K562 (cell line): Measurements from ENCODE around the gene HSD17B12. TPM values are rescaled to one million over a fixed set of nuclear protein-coding genes. Genes with fewer than 3 reads are reported as not detected.
A peak's percentile ranks its signal among the peaks of the same experiment; 100 is the strongest.

Source experiments
- CAMTA2 ChIP-seq: fragments of 250-450 bp; sonication (Bioruptor Pico); conservative IDR thresholded peaks from 2 replicates; pipeline ENCODE4 v1.5.1; 2022
- CCAR2 ChIP-seq: fragments of 200-400 bp; formaldehyde crosslinking; IDR thresholded peaks from 2 replicates; pipeline ENCODE4 v1.6.1; 2017; ENCODE audit warnings: mild to moderate bottlenecking, low read depth, low read length
- CEBPG ChIP-seq, 3 experiments: fragments of 200-800 bp in 1 of 3; sonication (Bioruptor generic) in 1 of 3; sonication (generic) in 1 of 3; formaldehyde crosslinking in 1 of 3; IDR thresholded peaks in 2 of 3; conservative IDR thresholded peaks in 1 of 3; 2 replicates each; pipeline versions ENCODE4 v1.6.1 to v1.8.0; 2016 to 2022; ENCODE audit warnings: missing compliant biosample characterization in 2 of 3, missing genetic modification characterization in 2 of 3, mild to moderate bottlenecking in 1 of 3, missing genetic modification reagents in 1 of 3
- GABPB1 ChIP-seq: sonication (generic); formaldehyde crosslinking; IDR thresholded peaks from 2 replicates; pipeline ENCODE4 v1.8.0; 2022; ENCODE audit warnings: mild to moderate bottlenecking, missing genetic modification reagents
- GATAD2B ChIP-seq: fragments of 450-650 bp; IDR thresholded peaks from 2 replicates; pipeline ENCODE4 v1.6.1; 2017; ENCODE audit warnings: mild to moderate bottlenecking, borderline replicate concordance
- IRF2 ChIP-seq: sonication (generic); formaldehyde crosslinking; IDR thresholded peaks from 2 replicates; pipeline ENCODE4 v1.8.1; 2022; ENCODE audit warnings: mild to moderate bottlenecking, missing genetic modification reagents
- MEF2A ChIP-seq: IDR thresholded peaks from 2 replicates; pipeline ENCODE4 v1.6.1; 2011; ENCODE audit warnings: low read depth, mild to moderate bottlenecking, low read length, moderate library complexity; ENCODE audit not compliant: control insufficient read depth
- NR3C1 ChIP-seq: sonication (generic); formaldehyde crosslinking; IDR thresholded peaks from 2 replicates; pipeline ENCODE4 v1.8.1; 2022; ENCODE audit warnings: missing genetic modification reagents
- POLR2AphosphoS2 ChIP-seq: IDR thresholded peaks from 2 replicates; pipeline ENCODE4 v1.6.1; 2012; ENCODE audit warnings: low read length, improper control_type of control experiment
- ZFP1 ChIP-seq: fragments of 450-650 bp; formaldehyde crosslinking; IDR thresholded peaks from 2 replicates; pipeline ENCODE4 v1.4.0; 2020; ENCODE audit warnings: mild to moderate bottlenecking, mixed read lengths
- ZFP36 ChIP-seq: fragments of 150-350 bp; IDR thresholded peaks from 2 replicates; pipeline ENCODE4 v1.6.1; 2018; ENCODE audit warnings: low read length, low read depth; ENCODE audit not compliant: partially characterized antibody
- ZNF175 ChIP-seq: fragments of 200-800 bp; sonication (Bioruptor generic); IDR thresholded peaks from 2 replicates; pipeline ENCODE4 v1.6.1; 2016; ENCODE audit warnings: low read depth, mild to moderate bottlenecking, missing genetic modification characterization, missing compliant biosample characterization
- ZNF431 ChIP-seq: sonication (generic); formaldehyde crosslinking; IDR thresholded peaks from 2 replicates; pipeline ENCODE4 v1.8.0; 2022; ENCODE audit warnings: mild to moderate bottlenecking, missing genetic modification reagents
- ZNF764 ChIP-seq: fragments of 250-450 bp; sonication (Bioruptor Pico); IDR thresholded peaks from 2 replicates; pipeline ENCODE4 v1.4.0; 2020; ENCODE audit warnings: low read depth, mild to moderate bottlenecking, moderate library complexity
- ZSCAN32 ChIP-seq: fragments of 450-650 bp; formaldehyde crosslinking; IDR thresholded peaks from 2 replicates; pipeline ENCODE4 v1.4.0; 2020; ENCODE audit warnings: mild to moderate bottlenecking, moderate library complexity
- polyA plus RNA-seq, 8 experiments: library from polyadenylated mRNA; depleted of rRNA in 4 of 8; stranded (reverse) in 5 of 8; unstranded in 3 of 8; fragments of >200 nt; fragmentation: Nextera tagmentation in 2 of 8; fragmentation: Illumina TruSeq in 1 of 8; extraction: Ambion mirVana in 2 of 8; extraction: Trizol in 1 of 8; gene quantifications; 2 replicates each; pipeline versions ENCODE4 v1.2.1 to v1.2.3, GENCODE V29; 2011 to 2014; ENCODE audit warnings: inconsistent platforms in 1 of 8, missing spikeins in 1 of 8
- total RNA-seq, 7 experiments: library from RNA; depleted of rRNA in 6 of 7; stranded (reverse); fragments of >200 nt in 6 of 7; fragmentation: Illumina TruSeq in 2 of 7; extraction: Trizol in 2 of 7; gene quantifications; 2 replicates each; pipeline versions ENCODE4 v1.2.1 to v1.2.3, GENCODE V29; 2011 to 2021; ENCODE audit warnings: low replicate concordance in 1 of 7
- TF ChIP-seq, protein P1 (sequence below): fragments of 450-650 bp; IDR thresholded peaks from 2 replicates; pipeline ENCODE4 v1.6.1; 2016; ENCODE audit warnings: borderline replicate concordance
- TF ChIP-seq, protein P2 (sequence below), 2 experiments: IDR thresholded peaks; 2 replicates each; pipeline ENCODE4 v1.6.1; 2011; ENCODE audit warnings: borderline replicate concordance in 1 of 2, control low read depth in 1 of 2, low read depth in 1 of 2, low read length in 1 of 2, mild to moderate bottlenecking in 1 of 2, mixed read lengths in 1 of 2, moderate library complexity in 1 of 2; ENCODE audit not compliant: insufficient read depth in 1 of 2, insufficient read length in 1 of 2, poor library complexity in 1 of 2, severe bottlenecking in 1 of 2; ENCODE audit errors: extremely low read depth in 1 of 2
- TF ChIP-seq, protein P3 (sequence below): fragments of 450-650 bp; conservative IDR thresholded peaks from 2 replicates; pipeline ENCODE4 v1.6.1; 2016; ENCODE audit warnings: missing genetic modification characterization, low read depth, mild to moderate bottlenecking, missing compliant biosample characterization, moderate library complexity
- TF ChIP-seq, protein P4 (sequence below): fragments of 250-450 bp; sonication (Bioruptor Pico); IDR thresholded peaks from 2 replicates; pipeline ENCODE4 v1.4.0; 2020; ENCODE audit warnings: mild to moderate bottlenecking, moderate library complexity, borderline replicate concordance
- TF ChIP-seq, protein P5 (sequence below): sonication (generic); formaldehyde crosslinking; IDR thresholded peaks from 2 replicates; pipeline ENCODE4 v1.8.1; 2022; ENCODE audit warnings: missing genetic modification reagents

HSD17B12 gene
- total and polyA plus RNA-seq, 9 of the 15 experiments (the other 6 are each of a cell fraction or from before 2014, with no cell fraction given), result 9.1 to 34.5 (median 23.3) TPM

DNA sequence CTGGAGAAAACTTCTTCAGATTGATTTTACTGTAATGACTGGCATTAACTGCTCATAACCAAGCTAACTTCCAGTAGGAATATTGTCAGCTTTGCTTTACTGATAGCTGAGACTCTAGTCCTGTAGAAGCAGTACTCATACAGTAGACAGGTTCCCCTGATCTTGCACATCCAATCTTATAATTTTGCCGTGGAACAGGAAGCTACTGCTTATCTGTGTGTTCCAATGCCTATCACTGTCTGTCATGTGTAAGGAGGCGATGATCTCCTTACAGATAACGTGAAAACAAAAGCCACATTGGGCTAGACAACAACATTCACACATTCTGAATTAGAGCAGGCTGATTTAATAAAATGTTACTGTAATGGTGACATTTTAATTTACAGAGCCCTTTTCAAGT lies 13.2 kb downstream of the HSD17B12 start (continued):
- TF ChIP-seq CEBPG (CRISPR knock-in tag; IDR thresholded peaks at IDR 0.05) (no peak), CEBPG (tag; conservative IDR thresholded peaks at IDR 0.05 in 1 of 2, IDR thresholded peaks at IDR 0.05 in 1 of 2) (no peak), ZFP1 (CRISPR knock-in tag) (no peak), CCAR2 (no peak), CAMTA2 (no peak), NR3C1 (CRISPR knock-in tag) (no peak), ZFP36 (no peak), ZNF175 (CRISPR knock-in tag) (0 out of 2 replicates have a peak, but pooled peaks have one; percentile 45), GABPB1 (no peak), GATAD2B (0 out of 2 replicates have a peak, but pooled peaks have one; percentile 77), MEF2A (no peak), ZNF764 (CRISPR knock-in tag) (no peak), IRF2 (CRISPR knock-in tag) (no peak), ZSCAN32 (CRISPR knock-in tag) (no peak), ZNF431 (CRISPR knock-in tag) (no peak), POLR2AphosphoS2 (no peak)
- TF ChIP-seq, protein P1, sequence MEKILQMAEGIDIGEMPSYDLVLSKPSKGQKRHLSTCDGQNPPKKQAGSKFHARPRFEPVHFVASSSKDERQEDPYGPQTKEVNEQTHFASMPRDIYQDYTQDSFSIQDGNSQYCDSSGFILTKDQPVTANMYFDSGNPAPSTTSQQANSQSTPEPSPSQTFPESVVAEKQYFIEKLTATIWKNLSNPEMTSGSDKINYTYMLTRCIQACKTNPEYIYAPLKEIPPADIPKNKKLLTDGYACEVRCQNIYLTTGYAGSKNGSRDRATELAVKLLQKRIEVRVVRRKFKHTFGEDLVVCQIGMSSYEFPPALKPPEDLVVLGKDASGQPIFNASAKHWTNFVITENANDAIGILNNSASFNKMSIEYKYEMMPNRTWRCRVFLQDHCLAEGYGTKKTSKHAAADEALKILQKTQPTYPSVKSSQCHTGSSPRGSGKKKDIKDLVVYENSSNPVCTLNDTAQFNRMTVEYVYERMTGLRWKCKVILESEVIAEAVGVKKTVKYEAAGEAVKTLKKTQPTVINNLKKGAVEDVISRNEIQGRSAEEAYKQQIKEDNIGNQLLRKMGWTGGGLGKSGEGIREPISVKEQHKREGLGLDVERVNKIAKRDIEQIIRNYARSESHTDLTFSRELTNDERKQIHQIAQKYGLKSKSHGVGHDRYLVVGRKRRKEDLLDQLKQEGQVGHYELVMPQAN, result no peak
- TF ChIP-seq, protein P2, sequence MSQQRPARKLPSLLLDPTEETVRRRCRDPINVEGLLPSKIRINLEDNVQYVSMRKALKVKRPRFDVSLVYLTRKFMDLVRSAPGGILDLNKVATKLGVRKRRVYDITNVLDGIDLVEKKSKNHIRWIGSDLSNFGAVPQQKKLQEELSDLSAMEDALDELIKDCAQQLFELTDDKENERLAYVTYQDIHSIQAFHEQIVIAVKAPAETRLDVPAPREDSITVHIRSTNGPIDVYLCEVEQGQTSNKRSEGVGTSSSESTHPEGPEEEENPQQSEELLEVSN (IDR thresholded peaks at IDR 0.05; ENCODE audit: borderline replicate concordance in 1 of 2, extremely low read depth in 1 of 2, insufficient read depth in 1 of 2, insufficient read length in 1 of 2, low read depth in 1 of 2, low read length in 1 of 2, poor library complexity in 1 of 2, severe bottlenecking in 1 of 2), result no peak
- TF ChIP-seq, protein P3, sequence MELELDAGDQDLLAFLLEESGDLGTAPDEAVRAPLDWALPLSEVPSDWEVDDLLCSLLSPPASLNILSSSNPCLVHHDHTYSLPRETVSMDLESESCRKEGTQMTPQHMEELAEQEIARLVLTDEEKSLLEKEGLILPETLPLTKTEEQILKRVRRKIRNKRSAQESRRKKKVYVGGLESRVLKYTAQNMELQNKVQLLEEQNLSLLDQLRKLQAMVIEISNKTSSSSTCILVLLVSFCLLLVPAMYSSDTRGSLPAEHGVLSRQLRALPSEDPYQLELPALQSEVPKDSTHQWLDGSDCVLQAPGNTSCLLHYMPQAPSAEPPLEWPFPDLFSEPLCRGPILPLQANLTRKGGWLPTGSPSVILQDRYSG (tag), result no peak
- TF ChIP-seq, protein P4, sequence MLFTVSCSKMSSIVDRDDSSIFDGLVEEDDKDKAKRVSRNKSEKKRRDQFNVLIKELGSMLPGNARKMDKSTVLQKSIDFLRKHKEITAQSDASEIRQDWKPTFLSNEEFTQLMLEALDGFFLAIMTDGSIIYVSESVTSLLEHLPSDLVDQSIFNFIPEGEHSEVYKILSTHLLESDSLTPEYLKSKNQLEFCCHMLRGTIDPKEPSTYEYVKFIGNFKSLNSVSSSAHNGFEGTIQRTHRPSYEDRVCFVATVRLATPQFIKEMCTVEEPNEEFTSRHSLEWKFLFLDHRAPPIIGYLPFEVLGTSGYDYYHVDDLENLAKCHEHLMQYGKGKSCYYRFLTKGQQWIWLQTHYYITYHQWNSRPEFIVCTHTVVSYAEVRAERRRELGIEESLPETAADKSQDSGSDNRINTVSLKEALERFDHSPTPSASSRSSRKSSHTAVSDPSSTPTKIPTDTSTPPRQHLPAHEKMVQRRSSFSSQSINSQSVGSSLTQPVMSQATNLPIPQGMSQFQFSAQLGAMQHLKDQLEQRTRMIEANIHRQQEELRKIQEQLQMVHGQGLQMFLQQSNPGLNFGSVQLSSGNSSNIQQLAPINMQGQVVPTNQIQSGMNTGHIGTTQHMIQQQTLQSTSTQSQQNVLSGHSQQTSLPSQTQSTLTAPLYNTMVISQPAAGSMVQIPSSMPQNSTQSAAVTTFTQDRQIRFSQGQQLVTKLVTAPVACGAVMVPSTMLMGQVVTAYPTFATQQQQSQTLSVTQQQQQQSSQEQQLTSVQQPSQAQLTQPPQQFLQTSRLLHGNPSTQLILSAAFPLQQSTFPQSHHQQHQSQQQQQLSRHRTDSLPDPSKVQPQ (CRISPR knock-in tag), result no peak
- TF ChIP-seq, protein P5, sequence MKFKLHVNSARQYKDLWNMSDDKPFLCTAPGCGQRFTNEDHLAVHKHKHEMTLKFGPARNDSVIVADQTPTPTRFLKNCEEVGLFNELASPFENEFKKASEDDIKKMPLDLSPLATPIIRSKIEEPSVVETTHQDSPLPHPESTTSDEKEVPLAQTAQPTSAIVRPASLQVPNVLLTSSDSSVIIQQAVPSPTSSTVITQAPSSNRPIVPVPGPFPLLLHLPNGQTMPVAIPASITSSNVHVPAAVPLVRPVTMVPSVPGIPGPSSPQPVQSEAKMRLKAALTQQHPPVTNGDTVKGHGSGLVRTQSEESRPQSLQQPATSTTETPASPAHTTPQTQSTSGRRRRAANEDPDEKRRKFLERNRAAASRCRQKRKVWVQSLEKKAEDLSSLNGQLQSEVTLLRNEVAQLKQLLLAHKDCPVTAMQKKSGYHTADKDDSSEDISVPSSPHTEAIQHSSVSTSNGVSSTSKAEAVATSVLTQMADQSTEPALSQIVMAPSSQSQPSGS (CRISPR knock-in tag), result no peak
